Kidney glomerular epithelial cell (primary cell): Measurements from ENCODE around the gene CERS6.
"Not testable (repeated sequence)": the region's sequence is repeated elsewhere in the genome, so short reads cannot be mapped to it uniquely, and the experiment has no call there.

Source experiments
- DNase-seq: peaks from one replicate; lab custom pipeline; 2025; lab: John Stamatoyannopoulos, UW

Gene CERS6

GRCh38 chr2:168734199-168734760, 278.2 kb downstream of the CERS6 start:
- no peak for DNase-seq

GRCh38 chr2:168736649-168737445, 280.8 kb downstream of the CERS6 start:
- no peak for DNase-seq

GRCh38 chr2:168738062-168738461, 282.0 kb downstream of the CERS6 start:
- no peak for DNase-seq

GRCh38 chr2:168740360-168740759, 284.3 kb downstream of the CERS6 start:
- DNase-seq = no peak

GRCh38 chr2:168740788-168741187, 284.7 kb downstream of the CERS6 start:
- DNase-seq = no peak

GRCh38 chr2:168742258-168742932, 286.3 kb downstream of the CERS6 start:
- DNase-seq = no peak

- DNase-seq = no peak
These were observed 288.8 kb downstream of the CERS6 start for GRCh38 chr2:168744844-168745243.

- no peak for DNase-seq
These were observed 292.4 kb downstream of the CERS6 start for GRCh38 chr2:168748461-168748860.

- DNase-seq = no peak
These were observed 293.2 kb downstream of the CERS6 start for GRCh38 chr2:168749297-168749696.

- DNase-seq = no peak
These were observed 295.1 kb downstream of the CERS6 start for GRCh38 chr2:168751104-168751740.

- no peak for DNase-seq
These were observed 296.3 kb downstream of the CERS6 start for GRCh38 chr2:168752361-168752760.

GRCh38 chr2:168753765-168754329, 297.8 kb downstream of the CERS6 start:
- no peak for DNase-seq

- no peak for DNase-seq
These were observed 301.2 kb downstream of the CERS6 start for GRCh38 chr2:168757223-168757622.

- peak; percentile 22 for DNase-seq
These were observed 303.1 kb downstream of the CERS6 start for GRCh38 chr2:168758970-168759820.

- no peak for DNase-seq
These were observed 309.3 kb downstream of the CERS6 start for GRCh38 chr2:168765401-168765800.

GRCh38 chr2:168766600-168766999, 310.5 kb downstream of the CERS6 start:
- no peak for DNase-seq

- DNase-seq = no peak
These were observed 311.2 kb downstream of the CERS6 start for GRCh38 chr2:168767258-168767657.

GRCh38 chr2:168768357-168768756, 312.3 kb downstream of the CERS6 start:
- not testable (repeated sequence) for DNase-seq

GRCh38 chr2:168770796-168771195, 314.7 kb downstream of the CERS6 start:
- DNase-seq = no peak

GRCh38 chr2:168772704-168773103, 316.6 kb downstream of the CERS6 start:
- DNase-seq = no peak

GRCh38 chr2:168773128-168773527, 317.1 kb downstream of the CERS6 start:
- no peak for DNase-seq
